HepG2 (cell line): ENCODE results near the gene SLC17A3. TPM values are rescaled to one million over a fixed set of nuclear protein-coding genes. Genes with fewer than 3 reads are reported as not detected.

ENCODE experiments used
- ARNT ChIP-seq: fragments of 450-650 bp; IDR thresholded peaks from 2 replicates; pipeline ENCODE4 v1.6.1; 2017
- DPF2 ChIP-seq: sonication (generic); formaldehyde crosslinking; IDR thresholded peaks from 2 replicates; pipeline ENCODE4 v1.4.0; 2020; ENCODE audit warnings: mild to moderate bottlenecking, low read depth, missing genetic modification reagents, borderline replicate concordance
- ELF3 ChIP-seq: IDR thresholded peaks from 2 replicates; pipeline ENCODE4 v1.6.1; 2016; ENCODE audit warnings: missing genetic modification reagents, missing compliant biosample characterization
- FOXP4 ChIP-seq: sonication (generic); formaldehyde crosslinking; IDR thresholded peaks from 2 replicates; pipeline ENCODE4 v1.4.0; 2020; ENCODE audit warnings: missing genetic modification reagents
- KLF11 ChIP-seq: IDR thresholded peaks from 2 replicates; pipeline ENCODE4 v1.6.1; 2016; ENCODE audit warnings: missing compliant biosample characterization
- MIER2 ChIP-seq: IDR thresholded peaks from 2 replicates; pipeline ENCODE4 v1.6.1; 2016; ENCODE audit warnings: missing biosample characterization, missing genetic modification reagents
- MIER3 ChIP-seq: IDR thresholded peaks from 2 replicates; pipeline ENCODE4 v1.6.1; 2016; ENCODE audit warnings: missing compliant biosample characterization, borderline replicate concordance
- TCF7 ChIP-seq: sonication (generic); IDR thresholded peaks from 2 replicates; pipeline ENCODE4 v1.6.1; 2016; ENCODE audit warnings: antibody characterized with exemption, low read depth
- YEATS2 ChIP-seq: sonication (generic); formaldehyde crosslinking; IDR thresholded peaks from 2 replicates; pipeline ENCODE4 v1.4.0; 2020; ENCODE audit warnings: missing genetic modification reagents, borderline replicate concordance
- ZFP36 ChIP-seq: fragments of 150-350 bp; IDR thresholded peaks from 2 replicates; pipeline ENCODE4 v1.6.1; 2018; ENCODE audit warnings: borderline replicate concordance, low read length, low read depth; ENCODE audit not compliant: partially characterized antibody
- ZFP90 ChIP-seq: sonication (generic); formaldehyde crosslinking; IDR thresholded peaks from 2 replicates; pipeline ENCODE4 v1.8.0; 2022; ENCODE audit warnings: missing genetic modification reagents, mild to moderate bottlenecking, inconsistent platforms, borderline replicate concordance
- ZKSCAN8 ChIP-seq: IDR thresholded peaks from 2 replicates; pipeline ENCODE4 v1.6.1; 2016; ENCODE audit warnings: borderline replicate concordance, missing genetic modification reagents, missing compliant biosample characterization
- ZMAT3 ChIP-seq: sonication (generic); formaldehyde crosslinking; conservative IDR thresholded peaks from 2 replicates; pipeline ENCODE4 v1.7.0; 2021; ENCODE audit warnings: missing genetic modification reagents
- ZNF335 ChIP-seq: sonication (generic); formaldehyde crosslinking; IDR thresholded peaks from 2 replicates; pipeline ENCODE4 v1.4.0; 2020; ENCODE audit warnings: missing genetic modification reagents
- ZNF430 ChIP-seq: sonication (generic); formaldehyde crosslinking; IDR thresholded peaks from 2 replicates; pipeline ENCODE4 v1.9.0; 2021; ENCODE audit warnings: mild to moderate bottlenecking, missing genetic modification reagents
- ZNF460 ChIP-seq: sonication (generic); formaldehyde crosslinking; IDR thresholded peaks from 2 replicates; pipeline ENCODE4 v1.5.1; 2020; ENCODE audit warnings: missing genetic modification reagents, mild to moderate bottlenecking, borderline replicate concordance
- ZNF501 ChIP-seq: sonication (generic); formaldehyde crosslinking; IDR thresholded peaks from 2 replicates; pipeline ENCODE4 v1.5.1; 2020; ENCODE audit warnings: mild to moderate bottlenecking, moderate library complexity, missing genetic modification reagents
- ZNF749 ChIP-seq: sonication (generic); formaldehyde crosslinking; IDR thresholded peaks from 2 replicates; pipeline ENCODE4 v1.8.0; 2022; ENCODE audit warnings: mild to moderate bottlenecking, missing genetic modification reagents, moderate library complexity, borderline replicate concordance
- polyA plus RNA-seq, 8 experiments: library from polyadenylated mRNA; depleted of rRNA in 3 of 8; stranded (reverse) in 7 of 8; unstranded in 1 of 8; fragments of >200 nt; fragmentation: Illumina TruSeq in 4 of 8; extraction: Trizol in 4 of 8; gene quantifications; 2 replicates each; pipeline versions ENCODE4 v1.2.1 to v1.2.3, GENCODE V29; 2011 to 2016; ENCODE audit warnings: low read depth in 4 of 8, missing spikeins in 1 of 8, mixed read lengths in 1 of 8; ENCODE audit not compliant: insufficient read depth in 1 of 8
- total RNA-seq, 5 experiments: library from RNA; depleted of rRNA; stranded (reverse); fragments of >200 nt; fragmentation: Illumina TruSeq; extraction: Trizol; gene quantifications; 2 replicates each; pipeline ENCODE4 v1.2.3, GENCODE V29; 2016; ENCODE audit warnings: low read depth in 1 of 5
- TF ChIP-seq, protein P1 (sequence below): sonication (generic); formaldehyde crosslinking; IDR thresholded peaks from 2 replicates; pipeline ENCODE4 v1.8.1; 2023; ENCODE audit warnings: mild to moderate bottlenecking, moderate library complexity, missing genetic modification reagents
- TF ChIP-seq, protein P2 (sequence below): sonication (generic); formaldehyde crosslinking; IDR thresholded peaks from 2 replicates; pipeline ENCODE4 v1.4.0; 2020; ENCODE audit warnings: missing genetic modification reagents
- TF ChIP-seq, protein P3 (sequence below): IDR thresholded peaks from 2 replicates; pipeline ENCODE4 v1.6.1; 2016; ENCODE audit warnings: low read depth, missing genetic modification reagents, missing compliant biosample characterization

Gene SLC17A3
- total and polyA plus RNA-seq, 2 of the 13 experiments (the other 11 are each of a cell fraction or from before 2014, with no cell fraction given) = 0.09 to 0.11 TPM

- TF ChIP-seq, protein P1, sequence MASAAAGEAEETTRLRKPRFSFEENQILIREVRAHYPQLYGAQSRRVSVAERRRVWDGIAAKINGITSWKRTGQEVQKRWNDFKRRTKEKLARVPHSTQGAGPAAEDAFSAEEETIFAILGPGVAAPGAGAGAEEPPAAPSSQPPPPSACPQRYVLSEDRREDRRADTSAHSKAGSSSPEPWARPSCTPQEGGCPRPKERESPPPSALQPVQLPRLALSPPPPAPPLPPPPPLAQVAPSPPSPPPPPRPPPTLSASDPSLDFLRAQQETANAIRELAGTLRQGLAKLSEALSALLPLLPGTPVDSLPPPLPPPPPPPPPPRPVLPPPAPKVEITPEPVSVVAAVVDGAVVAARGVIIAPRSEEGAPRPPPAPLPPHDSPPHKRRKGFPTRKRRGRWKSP (CRISPR knock-in tag) = peak; percentile 83; the same call in 1 of the 2 replicates
- TF ChIP-seq ZNF501 (CRISPR knock-in tag) (no peak), ZNF460 (no peak; the same call in 1 of the 2 replicates), ZKSCAN8 (CRISPR knock-in tag) (0 out of 2 replicates have a peak, but pooled peaks have one; percentile 30), DPF2 (peak; percentile 94), TCF7 (peak; percentile 82), ZNF335 (0 out of 2 replicates have a peak, but pooled peaks have one; percentile 48), MIER3 (CRISPR knock-in tag) (peak; percentile 72; the same call in 1 of the 2 replicates), ARNT (no peak), FOXP4 (CRISPR knock-in tag) (peak; percentile 100), KLF11 (0 out of 2 replicates have a peak, but pooled peaks have one; percentile 43), YEATS2 (CRISPR knock-in tag) (peak; percentile 40; the same call in 1 of the 2 replicates), ELF3 (peak; percentile 93), ZNF749 (CRISPR knock-in tag) (peak; percentile 56; the same call in 1 of the 2 replicates), ZNF430 (CRISPR knock-in tag) (0 out of 2 replicates have a peak, but pooled peaks have one; percentile 34), MIER2 (CRISPR knock-in tag) (peak; percentile 61; the same call in 1 of the 2 replicates), ZFP90 (no peak), ZFP36 (no peak), ZMAT3 (CRISPR knock-in tag) (0 out of 2 replicates have a peak, but pooled peaks have one; percentile 28)
- TF ChIP-seq, protein P2, sequence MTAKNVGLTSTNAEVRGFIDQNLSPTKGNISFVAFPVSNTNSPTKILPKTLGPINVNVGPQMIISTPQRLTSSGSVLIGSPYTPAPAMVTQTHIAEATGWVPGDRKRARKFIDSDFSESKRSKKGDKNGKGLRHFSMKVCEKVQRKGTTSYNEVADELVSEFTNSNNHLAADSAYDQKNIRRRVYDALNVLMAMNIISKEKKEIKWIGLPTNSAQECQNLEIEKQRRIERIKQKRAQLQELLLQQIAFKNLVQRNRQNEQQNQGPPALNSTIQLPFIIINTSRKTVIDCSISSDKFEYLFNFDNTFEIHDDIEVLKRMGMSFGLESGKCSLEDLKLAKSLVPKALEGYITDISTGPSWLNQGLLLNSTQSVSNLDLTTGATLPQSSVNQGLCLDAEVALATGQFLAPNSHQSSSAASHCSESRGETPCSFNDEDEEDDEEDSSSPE (CRISPR knock-in tag) = 0 out of 2 replicates have a peak, but pooled peaks have one; percentile 19
- TF ChIP-seq, protein P3, sequence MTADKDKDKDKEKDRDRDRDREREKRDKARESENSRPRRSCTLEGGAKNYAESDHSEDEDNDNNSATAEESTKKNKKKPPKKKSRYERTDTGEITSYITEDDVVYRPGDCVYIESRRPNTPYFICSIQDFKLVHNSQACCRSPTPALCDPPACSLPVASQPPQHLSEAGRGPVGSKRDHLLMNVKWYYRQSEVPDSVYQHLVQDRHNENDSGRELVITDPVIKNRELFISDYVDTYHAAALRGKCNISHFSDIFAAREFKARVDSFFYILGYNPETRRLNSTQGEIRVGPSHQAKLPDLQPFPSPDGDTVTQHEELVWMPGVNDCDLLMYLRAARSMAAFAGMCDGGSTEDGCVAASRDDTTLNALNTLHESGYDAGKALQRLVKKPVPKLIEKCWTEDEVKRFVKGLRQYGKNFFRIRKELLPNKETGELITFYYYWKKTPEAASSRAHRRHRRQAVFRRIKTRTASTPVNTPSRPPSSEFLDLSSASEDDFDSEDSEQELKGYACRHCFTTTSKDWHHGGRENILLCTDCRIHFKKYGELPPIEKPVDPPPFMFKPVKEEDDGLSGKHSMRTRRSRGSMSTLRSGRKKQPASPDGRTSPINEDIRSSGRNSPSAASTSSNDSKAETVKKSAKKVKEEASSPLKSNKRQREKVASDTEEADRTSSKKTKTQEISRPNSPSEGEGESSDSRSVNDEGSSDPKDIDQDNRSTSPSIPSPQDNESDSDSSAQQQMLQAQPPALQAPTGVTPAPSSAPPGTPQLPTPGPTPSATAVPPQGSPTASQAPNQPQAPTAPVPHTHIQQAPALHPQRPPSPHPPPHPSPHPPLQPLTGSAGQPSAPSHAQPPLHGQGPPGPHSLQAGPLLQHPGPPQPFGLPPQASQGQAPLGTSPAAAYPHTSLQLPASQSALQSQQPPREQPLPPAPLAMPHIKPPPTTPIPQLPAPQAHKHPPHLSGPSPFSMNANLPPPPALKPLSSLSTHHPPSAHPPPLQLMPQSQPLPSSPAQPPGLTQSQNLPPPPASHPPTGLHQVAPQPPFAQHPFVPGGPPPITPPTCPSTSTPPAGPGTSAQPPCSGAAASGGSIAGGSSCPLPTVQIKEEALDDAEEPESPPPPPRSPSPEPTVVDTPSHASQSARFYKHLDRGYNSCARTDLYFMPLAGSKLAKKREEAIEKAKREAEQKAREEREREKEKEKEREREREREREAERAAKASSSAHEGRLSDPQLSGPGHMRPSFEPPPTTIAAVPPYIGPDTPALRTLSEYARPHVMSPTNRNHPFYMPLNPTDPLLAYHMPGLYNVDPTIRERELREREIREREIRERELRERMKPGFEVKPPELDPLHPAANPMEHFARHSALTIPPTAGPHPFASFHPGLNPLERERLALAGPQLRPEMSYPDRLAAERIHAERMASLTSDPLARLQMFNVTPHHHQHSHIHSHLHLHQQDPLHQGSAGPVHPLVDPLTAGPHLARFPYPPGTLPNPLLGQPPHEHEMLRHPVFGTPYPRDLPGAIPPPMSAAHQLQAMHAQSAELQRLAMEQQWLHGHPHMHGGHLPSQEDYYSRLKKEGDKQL (CRISPR knock-in tag) = peak; percentile 89
Measured at GRCh38 chr6:25907475-25908014, 33.5 kb upstream of the SLC17A3 start (continued).
